Activated gamma-delta T cell treated with anti-CD3 and anti-CD28 coated beads, Interleukin-2, amount 50 U/mL, for 16 hours (primary cell): ENCODE data around the gene TDRD1.

Experiments
- DNase-seq: peaks from one replicate; pipeline ENCODE4 v3.0.0-alpha.2; 2020; ENCODE audit warnings: low read depth

The TDRD1 gene

DNA sequence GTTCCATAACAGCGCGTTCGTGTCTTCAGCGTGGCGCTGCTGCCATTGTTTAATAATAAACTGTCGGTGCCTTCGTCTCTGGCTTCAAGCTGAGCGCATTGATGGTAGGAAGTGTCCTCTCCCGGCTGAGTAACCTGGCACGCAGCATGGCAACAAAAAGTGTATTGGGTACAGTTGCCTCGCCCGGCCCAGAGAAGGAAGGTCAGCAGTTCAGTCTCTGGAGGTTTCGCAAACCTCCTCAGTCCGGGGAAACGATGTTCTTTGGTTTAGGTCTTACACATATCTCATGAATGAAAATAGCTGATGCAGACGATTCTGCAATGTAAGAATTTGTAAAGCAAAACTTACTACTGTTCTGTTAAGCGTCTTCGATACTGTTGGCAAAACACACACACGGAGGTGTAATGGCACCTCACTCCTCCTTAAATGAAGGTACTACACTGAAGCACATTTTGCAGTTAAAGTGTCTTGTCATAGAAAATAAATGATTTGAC is 4.4 kb upstream of the TDRD1 start:
- DNase-seq: no peak

DNA sequence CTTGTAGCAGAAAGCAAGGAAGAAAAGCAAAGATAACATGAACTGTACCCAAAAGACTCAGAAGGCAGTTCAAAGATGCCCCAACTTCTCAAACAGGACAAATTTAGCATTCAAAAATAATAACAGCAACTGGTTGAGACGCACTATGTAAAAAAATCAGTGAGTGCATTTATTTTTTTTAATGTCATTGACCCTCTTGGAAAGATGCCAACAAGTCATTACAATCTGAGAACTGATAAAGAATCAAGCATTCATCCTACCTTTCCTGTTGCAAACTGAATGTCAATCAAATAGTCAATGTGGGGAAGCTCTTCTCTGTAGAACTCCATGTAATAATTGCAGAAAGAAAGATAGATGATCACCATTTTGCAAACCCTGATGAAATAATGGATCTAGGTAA is 3.5 kb upstream of the TDRD1 start:
- DNase-seq: no peak

DNA sequence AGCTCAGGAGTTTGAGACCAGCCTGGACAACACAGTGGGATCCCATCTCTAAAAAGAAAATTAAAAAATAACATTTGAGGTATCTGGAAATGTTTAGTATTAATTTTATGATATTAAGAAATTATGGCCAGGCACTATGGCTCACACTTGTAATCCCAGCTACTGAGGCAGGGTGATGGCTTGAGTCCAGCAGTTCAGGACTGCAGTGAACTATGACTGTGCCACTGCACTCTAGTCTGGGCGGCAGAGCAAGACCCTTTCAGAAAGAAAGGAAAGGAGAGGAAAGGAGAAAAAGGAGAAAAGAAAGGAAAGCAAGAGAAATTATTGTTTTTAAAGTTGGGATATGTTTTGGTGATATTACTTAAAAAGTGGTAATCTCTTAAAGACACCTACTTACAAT is 2.6 kb upstream of the TDRD1 start:
- no peak for DNase-seq

DNA sequence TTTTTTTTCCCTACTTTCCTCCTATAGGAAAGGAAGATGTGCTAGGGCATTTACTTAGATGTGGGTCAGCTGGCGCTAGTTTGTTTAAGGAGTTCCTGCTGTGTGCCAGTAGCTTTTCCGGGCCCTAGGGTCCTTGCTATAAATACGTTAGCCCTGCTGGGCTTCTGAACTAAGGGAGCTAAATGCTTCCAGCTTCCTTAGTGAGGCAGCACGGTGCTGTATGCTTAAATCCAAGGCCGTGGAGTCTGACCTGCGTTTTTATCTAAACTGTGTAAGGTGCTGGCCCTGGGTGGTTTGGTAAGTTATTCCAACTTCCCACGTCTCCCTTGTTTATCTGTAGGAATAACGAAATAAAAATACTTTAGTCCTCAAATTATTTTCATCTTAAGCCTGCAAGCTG is 594 bp downstream of the TDRD1 start:
- no peak for DNase-seq

DNA sequence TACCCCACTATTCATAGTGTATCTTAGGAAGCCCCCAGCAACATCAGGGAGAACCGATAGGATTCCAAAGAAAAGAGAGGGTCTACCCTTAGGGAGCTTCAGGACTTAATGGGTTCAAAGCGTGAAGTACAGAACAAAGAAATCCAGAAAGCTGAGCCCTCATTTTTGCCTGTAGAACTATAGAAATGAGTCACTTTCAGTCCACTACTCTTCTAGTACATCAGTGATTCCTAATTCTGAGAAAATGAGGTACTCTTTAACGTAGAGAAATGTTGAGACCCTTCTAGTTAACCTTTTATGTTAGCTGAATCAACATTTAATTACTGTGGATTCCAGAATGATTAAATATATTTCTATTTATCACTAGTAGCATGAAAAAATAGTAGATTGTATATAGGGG is 1.8 kb downstream of the TDRD1 start:
- no peak for DNase-seq

DNA sequence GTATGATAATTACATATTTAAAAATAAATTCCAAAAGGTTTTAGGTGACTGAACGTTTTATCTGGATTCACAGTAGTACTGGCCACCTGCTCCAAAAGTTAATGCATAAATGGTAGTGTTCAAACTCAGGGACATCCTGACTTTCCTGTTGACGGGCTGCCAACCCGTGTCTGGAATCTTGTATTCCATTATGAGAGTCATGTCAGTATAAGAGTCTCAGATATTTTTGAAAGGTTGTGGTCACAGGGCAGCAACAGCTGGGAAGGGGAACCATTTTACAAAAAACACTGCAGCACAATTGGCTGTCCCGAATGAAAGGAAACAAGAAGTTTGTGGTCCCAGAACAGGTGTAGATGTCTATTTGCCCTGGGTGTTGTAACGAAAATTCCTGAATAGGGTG is 2.8 kb downstream of the TDRD1 start:
- DNase-seq: no peak

DNA sequence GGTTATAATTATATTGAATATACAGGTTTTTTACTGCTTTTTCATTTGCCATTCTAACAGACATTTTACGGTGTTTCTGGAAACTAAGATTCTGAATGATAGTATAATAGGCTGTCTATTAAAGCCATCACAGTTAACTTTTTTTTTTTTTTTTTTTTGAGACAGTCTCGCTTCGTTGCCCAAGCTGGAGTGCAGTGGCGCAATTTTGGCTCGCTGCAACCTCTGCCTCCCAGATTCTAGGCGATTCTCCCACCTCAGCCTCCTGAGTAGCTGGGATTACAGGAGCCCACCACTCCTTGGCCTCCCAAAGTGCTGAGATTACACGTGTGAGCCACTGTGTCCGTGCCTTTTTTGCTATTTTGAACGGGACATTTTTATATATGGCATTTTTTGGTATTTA is 4.4 kb downstream of the TDRD1 start:
- no peak for DNase-seq

DNA sequence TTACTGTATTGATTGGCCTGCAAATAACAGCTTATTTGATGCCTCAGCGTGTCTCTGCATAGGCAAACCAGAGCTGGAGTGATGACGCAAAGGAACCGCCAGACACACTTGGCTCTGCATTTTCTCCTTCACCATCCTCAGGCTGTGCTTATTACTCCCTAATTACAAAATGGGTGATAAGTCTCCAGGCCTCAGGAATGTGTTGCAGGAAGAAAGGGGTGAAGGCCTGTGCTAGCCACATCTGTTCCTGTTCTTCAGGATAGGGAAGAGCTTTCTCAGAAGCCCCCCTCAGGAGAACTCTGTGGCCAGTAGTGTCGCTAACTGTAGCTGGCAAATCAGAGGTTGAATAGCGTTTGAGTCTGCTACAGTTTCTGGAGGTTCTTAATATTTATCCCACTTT is 5.1 kb downstream of the TDRD1 start:
- DNase-seq: no peak

DNA sequence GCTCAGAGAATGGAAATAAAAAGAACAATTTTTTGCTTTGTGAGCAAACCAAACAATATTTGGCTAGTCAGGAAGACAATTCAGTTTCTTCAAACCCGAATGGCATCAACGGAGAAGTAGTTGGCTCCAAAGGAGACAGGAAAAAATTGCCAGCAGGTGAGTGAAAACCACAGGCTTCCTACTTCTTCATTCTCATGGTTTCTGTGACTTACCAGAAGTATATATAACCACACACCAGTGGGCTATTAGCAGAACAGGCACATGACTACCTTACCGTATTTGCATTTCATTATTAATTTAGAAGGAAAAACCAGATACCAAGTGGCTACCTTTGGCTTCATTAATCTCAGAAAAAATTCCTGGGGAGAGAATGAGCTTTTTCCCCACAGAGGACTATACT is 8.8 kb downstream of the TDRD1 start:
- no peak for DNase-seq

DNA sequence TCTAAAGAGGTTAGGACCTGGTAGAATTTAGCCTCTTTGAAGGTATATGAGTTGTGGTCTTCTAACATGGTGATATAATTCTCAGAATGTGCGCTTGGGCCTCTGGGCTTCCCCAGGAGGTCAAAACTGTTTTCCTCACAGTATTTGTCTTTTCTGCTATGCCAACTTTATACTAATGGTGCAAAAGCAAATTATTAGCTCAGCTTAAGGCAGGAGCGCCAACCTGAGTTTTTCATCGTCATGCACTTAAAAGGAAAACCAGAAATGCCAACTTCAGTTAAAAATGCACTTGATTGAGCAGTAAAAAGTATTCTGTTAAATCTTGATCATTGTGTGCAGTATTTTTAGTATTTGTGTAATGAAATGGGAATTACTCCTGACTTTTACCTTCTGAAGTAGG is 9.7 kb downstream of the TDRD1 start:
- DNase-seq: no peak

DNA sequence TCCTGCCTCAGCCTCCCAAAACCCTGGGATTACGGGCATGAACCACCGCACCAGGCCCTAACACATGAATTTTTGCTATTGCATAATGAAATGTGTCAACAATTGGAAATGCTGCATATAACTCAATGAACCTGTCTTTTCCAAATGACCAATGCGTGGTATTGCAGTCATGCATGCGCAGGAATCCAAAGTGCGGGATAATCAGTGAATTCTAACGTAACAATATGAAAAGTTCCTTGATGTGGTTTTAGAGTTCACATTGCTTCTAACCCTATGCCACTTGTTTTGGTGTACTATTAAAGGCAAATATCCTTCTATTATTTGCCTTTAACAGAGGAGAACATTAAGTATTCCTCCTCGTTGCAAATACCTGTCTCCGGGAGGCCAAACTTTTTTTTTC is 10.5 kb downstream of the TDRD1 start:
- DNase-seq: no peak

DNA sequence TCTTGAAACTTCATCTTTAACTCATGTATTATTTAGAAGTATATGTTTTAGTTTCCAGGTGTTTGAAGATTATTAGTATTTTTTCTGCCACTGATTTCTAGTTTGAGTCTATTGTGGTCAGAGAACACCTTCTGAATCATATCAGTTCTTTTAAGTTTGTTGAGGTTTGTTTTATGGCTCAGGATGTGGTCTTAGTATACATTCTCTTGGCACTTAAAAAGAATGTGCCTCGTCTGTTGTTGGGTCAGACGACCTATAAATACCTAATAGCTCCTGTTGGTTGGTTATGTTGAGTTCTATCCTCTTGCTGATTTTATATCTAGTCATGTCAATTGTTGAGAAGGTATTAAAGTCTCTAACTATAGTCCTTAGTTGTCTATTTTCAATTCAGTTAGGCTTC is 15.9 kb downstream of the TDRD1 start:
- DNase-seq: no peak

DNA sequence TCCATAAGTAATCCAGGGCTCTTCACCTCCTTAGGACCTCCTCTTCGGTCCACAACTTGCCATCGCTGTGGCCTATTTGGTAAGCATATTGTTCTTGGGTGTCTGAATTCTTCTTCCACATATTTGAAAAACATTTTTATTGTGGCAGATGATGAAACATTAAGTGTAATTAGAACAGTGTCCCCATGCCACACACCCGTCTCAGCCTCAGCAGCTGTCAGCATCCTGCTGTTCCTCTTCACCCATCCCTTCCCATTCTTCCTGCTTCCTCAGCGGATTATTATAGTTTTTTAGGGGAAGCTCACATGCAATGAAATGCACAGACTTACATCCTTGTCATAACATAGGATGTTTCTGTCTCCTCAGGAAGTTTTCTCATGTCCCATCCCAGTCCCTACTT is 20.1 kb downstream of the TDRD1 start:
- no peak for DNase-seq

DNA sequence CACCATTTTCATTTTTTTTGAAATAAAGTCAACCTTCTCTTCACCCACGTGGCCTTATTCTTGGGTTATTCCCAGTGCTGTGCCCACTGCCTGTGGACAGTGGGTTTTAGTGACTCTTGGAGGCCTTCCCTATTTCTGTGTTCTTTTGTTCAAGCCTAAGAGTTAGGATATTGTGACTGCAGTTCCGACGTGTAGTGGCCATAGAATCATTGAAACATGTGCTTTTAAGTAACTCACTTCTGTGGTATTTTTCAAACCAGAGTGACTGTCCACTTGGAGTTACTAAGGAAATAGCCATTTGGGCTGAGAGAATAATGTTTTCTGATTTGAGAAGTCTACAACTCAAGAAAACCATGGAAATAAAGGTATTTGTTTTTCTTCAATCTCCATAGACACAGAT is 23.7 kb downstream of the TDRD1 start:
- no peak for DNase-seq

DNA sequence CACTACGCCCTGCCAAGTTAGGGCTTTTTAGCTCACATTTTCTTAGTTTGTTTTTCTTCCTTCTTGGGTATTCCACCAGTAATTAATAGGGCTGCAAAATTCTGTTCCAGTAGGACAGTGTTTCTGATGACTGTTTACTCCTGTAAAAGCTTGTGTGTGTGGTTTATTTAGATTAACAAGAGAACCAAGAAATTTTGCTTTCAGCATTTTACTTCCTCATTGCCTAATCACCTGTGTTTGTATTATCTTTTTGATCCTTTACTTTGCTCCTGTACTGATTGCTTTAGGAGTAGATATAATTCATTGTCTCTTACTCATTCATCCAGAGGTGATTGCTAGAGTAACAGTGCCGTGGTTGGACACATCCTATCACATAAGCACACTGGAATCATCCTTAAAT is 27.7 kb downstream of the TDRD1 start:
- no peak for DNase-seq

DNA sequence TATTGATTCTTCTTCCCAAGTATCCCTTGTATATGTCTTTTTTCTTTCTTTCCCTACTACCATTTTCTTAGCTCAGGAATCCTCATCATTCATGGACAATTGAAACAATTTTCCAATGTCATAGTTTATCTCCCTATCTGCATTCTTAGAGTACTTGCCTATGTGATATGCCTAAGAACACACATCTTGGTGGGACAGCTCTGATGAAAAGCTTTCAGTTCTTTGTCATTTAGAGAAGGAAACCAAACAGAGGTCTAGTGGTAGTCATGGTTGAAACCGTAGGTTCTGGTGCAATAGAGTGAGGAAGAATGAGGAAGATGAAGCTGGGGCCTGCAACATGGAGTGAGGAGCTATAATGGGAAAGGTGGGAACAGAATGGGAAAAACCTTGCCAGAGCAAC is 28.2 kb downstream of the TDRD1 start:
- DNase-seq: no peak

DNA sequence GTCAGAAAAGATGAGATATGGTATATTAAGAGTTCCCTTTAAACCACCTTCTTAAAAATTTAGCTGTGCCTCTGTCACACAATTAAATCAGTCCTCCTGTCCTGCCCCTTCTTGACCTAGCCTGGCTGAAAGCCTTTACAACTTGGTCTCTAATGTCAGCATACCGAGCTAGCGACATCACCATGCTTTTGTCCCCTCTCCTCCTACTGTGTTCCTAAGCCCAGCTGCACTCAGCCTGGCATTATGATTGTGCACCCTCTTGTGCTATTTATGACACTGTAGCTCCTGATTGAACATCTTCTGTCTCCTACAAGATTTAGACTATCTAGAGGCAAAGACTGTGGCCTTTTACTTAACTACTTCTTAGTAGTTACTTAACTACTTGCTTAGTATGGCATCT is 29.2 kb downstream of the TDRD1 start:
- no peak for DNase-seq

DNA sequence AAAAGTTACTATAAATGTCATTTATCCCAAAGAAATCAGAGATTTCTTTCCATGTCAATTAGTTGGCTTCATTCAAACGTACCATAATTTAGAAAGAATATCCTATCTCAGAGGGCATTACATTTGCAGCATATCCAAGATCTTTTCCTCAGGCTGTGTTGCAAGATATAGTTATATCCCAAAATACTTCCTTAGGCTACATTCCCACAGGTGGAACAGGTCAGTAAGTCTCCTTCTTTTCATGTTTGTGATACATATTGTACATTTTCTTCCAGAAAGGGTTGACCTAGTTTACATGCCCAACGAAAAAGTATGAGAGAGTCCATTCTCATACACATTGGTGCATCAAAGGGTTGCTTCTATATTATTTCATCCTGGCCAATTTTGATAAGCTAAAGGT is 33.0 kb downstream of the TDRD1 start:
- DNase-seq: no peak

DNA sequence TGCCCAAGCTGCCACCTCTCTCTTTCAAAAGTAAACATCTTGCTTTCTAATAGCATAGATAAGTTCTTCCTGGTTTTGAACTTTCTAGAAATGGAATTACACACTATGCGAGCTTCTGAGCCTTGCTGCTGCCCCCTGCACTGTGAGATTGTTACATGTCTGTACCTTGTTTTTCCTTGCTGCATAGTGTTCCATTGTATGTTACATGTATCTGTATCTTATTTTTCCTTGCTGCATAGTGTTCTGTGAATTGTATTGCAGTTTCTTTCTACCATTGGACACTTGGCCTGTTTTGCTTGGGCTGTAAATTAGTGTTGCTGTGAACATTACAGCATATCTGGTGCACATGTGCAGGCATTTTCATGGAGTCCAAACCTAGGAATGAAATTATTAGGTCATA is 35.9 kb downstream of the TDRD1 start:
- DNase-seq: no peak

DNA sequence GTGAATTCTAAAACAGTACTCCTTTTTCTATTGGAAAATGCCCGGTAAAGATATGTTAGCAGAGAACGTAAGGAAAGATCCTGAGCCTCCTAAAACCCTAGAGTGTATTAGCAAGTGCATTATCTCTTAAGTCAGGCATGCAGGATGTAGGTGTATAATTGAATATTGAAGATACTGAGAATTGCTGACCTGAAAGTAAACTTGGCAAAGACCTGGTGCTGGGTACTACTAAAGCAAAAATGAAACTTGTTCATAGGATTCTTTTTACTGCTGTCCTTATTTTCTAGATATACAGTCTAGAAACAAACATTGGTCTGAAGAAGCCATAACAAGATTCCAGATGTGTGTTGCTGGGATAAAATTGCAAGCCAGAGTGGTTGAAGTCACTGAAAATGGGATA is 41.1 kb downstream of the TDRD1 start:
- no peak for DNase-seq

DNA sequence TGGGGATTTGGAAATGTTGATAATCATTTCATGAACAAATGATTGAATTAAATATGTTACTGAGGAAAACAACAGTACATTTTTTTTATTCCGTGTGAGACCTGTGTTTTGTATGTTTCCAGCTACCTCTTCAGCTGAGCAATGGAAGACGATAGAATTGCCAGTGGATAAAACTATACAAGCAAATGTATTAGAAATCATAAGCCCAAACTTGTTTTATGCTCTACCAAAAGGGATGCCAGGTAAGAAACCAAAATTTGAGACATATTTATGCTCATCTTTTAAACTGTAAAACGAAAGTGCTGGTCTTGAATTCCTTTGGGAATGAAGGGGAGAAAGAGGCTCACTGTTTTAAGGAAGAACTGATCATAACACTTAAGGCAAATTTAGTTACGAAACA is 42.1 kb downstream of the TDRD1 start:
- no peak for DNase-seq

DNA sequence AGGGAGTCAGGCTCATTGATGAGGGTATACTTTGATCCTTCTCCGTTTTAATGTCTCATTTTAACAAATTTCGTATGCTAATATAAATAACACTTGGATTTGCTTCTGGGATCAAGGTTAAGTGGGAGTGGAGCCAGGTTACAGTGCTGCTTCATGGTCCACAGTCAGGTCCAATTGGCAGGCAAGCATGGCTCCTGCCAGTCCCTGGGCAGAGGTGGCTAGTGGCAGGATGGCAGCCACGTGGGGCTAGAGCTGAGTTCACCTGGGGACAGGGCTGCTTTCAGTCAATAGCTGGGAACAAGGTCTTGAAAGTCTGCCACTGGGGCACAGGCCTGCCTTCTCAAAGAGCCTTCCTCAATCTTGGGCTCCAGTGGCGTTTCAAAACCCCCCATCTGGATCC is 43.9 kb downstream of the TDRD1 start:
- DNase-seq: no peak

DNA sequence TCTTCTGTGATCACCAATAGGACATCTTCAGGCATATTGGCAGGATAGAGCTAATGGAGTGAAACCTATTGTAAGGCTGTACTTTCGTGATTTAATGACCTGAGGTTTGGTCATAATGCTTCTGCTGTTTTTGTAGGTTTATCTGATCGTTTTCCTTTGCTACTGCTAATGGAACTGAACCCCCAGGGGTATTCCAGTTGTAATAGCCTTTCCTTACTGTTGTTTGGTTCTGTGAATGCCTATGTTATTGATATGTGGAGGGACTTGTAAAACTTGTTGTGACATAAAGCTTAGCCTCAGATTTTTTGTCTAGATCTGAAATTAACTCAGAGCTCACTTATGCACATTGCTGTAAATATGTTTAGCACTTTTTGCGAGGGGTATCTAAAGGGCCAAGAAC is 49.0 kb downstream of the TDRD1 start:
- no peak for DNase-seq

DNA sequence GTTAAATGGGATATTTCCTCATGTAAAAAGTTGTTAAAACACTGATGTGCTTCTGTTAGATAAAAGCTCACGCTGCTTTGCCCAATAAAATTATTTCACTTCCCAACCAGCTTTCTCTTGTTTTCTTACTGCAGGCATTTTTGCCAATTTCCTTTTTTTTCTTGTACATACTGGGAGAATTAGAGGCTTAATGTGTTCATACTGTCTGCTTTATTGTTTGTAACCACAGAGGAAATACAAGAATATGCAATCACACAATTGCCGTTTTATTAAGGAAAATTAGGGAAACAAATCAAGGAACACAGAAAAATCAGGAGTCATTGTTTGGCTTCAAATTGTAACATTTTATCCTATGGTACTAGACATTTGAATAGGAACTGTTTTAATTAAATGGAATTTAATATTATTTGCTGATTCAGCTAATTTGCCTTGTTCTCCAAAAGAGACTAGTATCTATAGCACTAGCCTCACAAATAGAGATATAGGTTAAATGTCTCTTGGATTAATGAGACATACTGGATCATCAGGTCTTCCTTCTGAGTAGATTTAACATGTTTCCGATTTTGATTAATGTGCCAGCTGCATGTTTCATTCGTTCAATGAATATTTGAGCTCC is 53.5 kb downstream of the TDRD1 start:
- DNase-seq: no peak

DNA sequence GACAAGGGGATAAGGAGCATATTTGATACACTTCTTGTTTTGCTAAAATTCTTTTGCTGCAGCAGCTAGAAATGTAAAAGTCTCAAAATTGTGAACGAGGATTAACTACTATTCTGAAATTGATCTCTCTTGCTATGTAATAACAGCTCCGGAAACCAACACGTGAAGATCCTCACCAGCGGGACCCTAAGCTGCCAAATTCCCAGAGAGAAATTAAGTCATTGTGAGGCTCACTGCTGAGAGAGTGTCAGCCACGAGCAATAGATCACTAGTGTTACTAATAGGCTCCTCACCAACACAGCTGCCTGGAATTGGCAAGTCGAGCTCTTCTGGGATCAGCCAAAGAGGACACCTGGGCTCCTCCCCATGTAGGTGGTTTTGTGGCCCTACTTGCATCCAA is 54.3 kb downstream of the TDRD1 start:
- no peak for DNase-seq
